SJSA1 (cell line): ENCODE measurements around the gene MYH16. TPM values are rescaled to one million over a fixed set of nuclear protein-coding genes. Genes with fewer than 3 reads are reported as not detected.
"Not testable (repeated sequence)": the region's sequence is repeated elsewhere in the genome, so short reads cannot be mapped to it uniquely, and the experiment has no call there.

ENCODE experiments used
- DNase-seq, 2 experiments: peaks; one replicate each; pipeline ENCODE4 v3.0.0-alpha.2; 2015 to 2020; ENCODE audit warnings: low spot score in 2 of 2, low read depth in 1 of 2
- H3K27ac ChIP-seq: fragments of 250-450 bp; sonication (Bioruptor Pico); 2 replicates; pipeline ENCODE4 v1.5.1; 2020; ENCODE audit warnings: mild to moderate bottlenecking, moderate library complexity
- H3K27me3 ChIP-seq: fragments of 250-450 bp; sonication (Bioruptor Pico); replicated peaks from 2 replicates; pipeline ENCODE4 v1.5.1; 2020; ENCODE audit warnings: mild to moderate bottlenecking, moderate library complexity
- H3K36me3 ChIP-seq: fragments of 250-450 bp; sonication (Bioruptor Pico); 2 replicates; pipeline ENCODE4 v1.5.1; 2020; ENCODE audit warnings: mild to moderate bottlenecking
- H3K4me1 ChIP-seq: fragments of 250-450 bp; sonication (Bioruptor Pico); replicated peaks from 2 replicates; pipeline ENCODE4 v1.6.1; 2021; ENCODE audit warnings: mild to moderate bottlenecking
- H3K4me3 ChIP-seq: fragments of 250-450 bp; sonication (Bioruptor Pico); 2 replicates; pipeline ENCODE4 v1.5.1; 2020; ENCODE audit warnings: mild to moderate bottlenecking
- H3K9me3 ChIP-seq: fragments of 250-450 bp; sonication (Bioruptor Pico); replicated peaks from 2 replicates; pipeline ENCODE4 v1.5.1; 2020; ENCODE audit warnings: mild to moderate bottlenecking
- total RNA-seq: library from RNA; depleted of rRNA; stranded (reverse); fragments of >200 nt; shearing (Covaris generic); gene quantifications from 2 replicates; pipeline ENCODE4 v1.2.3, GENCODE V29; 2014

Gene MYH16
- total RNA-seq, 1 experiment from 2014 or later: not detected

- Histone ChIP-seq H3K36me3 (no peaks in the 10 kb centered on the region), H3K27me3 (no peaks in the 10 kb centered on the region), H3K4me1 (no peaks in the 10 kb centered on the region), H3K4me3 (no peak overlapping the region), H3K27ac (no peak overlapping the region), H3K9me3 (no peaks in the 10 kb centered on the region)
- DNase-seq: no peak
These were observed 21.0 kb downstream of the MYH16 start for GRCh38 chr7:99293650-99294049.

DNA sequence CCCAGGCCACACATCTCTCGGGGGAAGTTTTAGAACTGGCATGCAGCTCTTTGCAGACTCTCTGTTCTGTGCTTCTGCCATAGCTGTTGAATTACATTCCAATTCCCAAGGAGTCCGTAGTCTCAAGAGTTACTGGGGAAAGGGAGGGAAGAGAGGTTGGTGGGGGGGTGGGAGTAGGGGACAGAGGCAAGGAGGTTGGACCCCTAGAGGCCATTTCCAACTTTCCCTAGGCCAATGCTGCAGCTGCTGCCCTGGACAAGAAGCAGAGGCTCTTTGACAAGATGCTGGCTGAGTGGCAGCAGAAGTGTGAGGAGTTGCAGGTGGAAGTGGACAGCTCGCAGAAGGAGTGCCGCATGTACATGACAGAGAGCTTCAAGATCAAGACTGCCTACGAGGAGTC lies 23.8 kb downstream of the MYH16 start:
- DNase-seq: no peak
- Histone ChIP-seq H3K4me3 (no peak overlapping the region), H3K36me3 (no peaks in the 10 kb centered on the region), H3K4me1 (no peaks in the 10 kb centered on the region), H3K27me3 (no peaks in the 10 kb centered on the region), H3K27ac (no peak overlapping the region), H3K9me3 (no peaks in the 10 kb centered on the region)

GRCh38 chr7:99301496-99301895 lies 28.9 kb downstream of the MYH16 start:
- Histone ChIP-seq H3K4me3 (no peak overlapping the region), H3K36me3 (no peaks in the 10 kb centered on the region), H3K9me3 (no peaks in the 10 kb centered on the region), H3K27me3 (no peaks in the 10 kb centered on the region), H3K4me1 (no peaks in the 10 kb centered on the region), H3K27ac (no peak overlapping the region)
- DNase-seq: no peak

DNA sequence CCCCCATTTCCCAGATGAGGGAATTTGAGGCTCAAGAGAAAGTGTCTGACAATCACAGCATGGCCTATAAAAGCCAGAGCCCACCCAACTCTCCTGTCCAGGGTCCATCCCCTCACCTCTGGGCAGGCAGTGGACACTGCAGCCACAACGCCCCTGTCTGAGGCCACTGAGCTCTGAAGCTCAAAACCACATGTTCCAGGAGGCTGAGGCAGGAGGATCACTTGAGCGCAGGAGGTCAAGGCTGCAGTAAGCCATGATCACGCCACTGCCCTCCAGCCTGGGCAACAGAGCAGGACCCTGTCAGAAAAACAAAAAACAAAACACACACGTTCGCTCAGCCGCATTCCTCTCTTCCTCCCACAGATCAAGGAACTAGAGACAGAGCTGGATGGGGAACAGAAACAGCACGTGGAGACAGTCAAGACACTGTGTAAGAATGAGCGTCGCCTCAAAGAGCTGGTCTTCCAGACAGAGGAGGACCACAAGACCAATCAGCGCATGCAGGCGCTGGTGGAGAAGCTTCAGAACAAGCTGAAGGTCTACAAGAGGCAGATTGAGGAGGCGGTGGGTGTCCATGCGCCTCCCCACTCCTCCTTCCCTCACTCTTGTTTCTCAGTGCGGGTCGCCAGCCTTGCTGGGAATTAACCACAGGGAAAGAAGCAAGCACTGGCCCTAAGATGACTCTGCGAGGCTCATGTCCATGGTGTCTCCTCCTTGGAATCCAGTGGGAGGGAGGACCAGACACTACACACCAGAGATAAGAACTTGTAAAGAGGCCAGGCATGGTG lies 33.0 kb downstream of the MYH16 start:
- no peak for DNase-seq
- Histone ChIP-seq H3K36me3 (no peaks in the 10 kb centered on the region), H3K4me1 (no peaks in the 10 kb centered on the region), H3K4me3 (no peak overlapping the region), H3K27me3 (no peaks in the 10 kb centered on the region), H3K27ac (no peak overlapping the region), H3K9me3 (0 out of 2 replicates have a peak, but pooled peaks cover 3% of the 10 kb centered on the region)

DNA sequence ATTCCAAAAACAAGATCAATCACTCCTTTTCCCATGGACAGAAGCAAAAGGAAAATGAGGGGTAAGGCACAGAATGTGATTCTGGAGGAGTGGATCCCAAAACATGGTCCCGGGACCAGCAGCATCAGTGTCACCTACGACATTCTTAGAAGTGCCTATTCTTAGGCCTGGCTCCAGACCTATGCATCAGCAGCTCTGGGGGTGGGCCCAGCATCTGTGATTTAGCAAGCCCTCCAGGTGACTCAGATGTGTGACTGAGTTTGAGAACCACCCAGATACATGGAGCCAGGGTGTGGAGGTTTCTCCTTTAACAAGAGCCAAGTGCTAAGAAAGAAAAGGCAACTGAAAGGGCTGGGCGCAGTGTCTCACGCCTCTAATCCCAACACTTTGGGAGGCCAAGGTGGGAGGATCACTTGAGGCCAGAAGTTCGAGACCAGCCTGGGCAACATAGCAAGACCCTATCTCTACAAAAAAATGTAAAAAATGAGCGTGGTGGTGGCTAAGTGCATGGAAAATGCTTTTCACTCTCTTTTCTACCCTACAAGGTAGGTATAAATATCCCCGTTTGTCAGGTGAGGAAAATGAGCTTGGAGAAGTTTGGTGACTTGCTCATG lies 35.9 kb downstream of the MYH16 start:
- H3K9me3 ChIP-seq: 0 out of 2 replicates have a peak, but pooled peaks cover 3% of the 10 kb centered on the region
- no peak for DNase-seq
- H3K27ac ChIP-seq: no peak overlapping the region
- no peak overlapping the region for H3K4me3 ChIP-seq
- peaks cover 4% of the 10 kb centered on the region for H3K4me1 ChIP-seq
- no peaks in the 10 kb centered on the region for H3K27me3 ChIP-seq
- no peaks in the 10 kb centered on the region for H3K36me3 ChIP-seq

DNA sequence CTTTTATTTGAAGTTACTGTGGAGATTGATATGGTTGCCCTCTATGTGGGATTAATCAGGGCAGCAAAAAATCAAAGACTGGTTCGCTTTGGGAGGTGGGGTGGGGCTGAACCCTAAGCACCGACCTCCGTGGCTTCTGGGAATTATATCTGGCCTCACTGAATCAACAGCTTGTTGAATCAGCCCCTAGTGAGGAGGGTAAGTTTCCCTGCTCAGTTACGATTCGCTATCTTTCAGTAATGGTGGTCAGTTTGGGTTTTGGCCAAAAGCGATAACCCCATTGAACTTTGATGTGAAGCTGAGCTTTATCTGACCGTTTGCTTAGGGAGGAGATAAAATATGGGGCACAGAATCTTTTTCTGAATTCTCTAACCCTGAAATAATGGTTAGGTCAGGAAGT lies 36.5 kb downstream of the MYH16 start:
- peaks cover 4% of the 10 kb centered on the region for H3K4me1 ChIP-seq
- no peaks in the 10 kb centered on the region for H3K36me3 ChIP-seq
- no peak overlapping the region for H3K27ac ChIP-seq
- no peak for DNase-seq
- 0 out of 2 replicates have a peak, but pooled peaks cover 3% of the 10 kb centered on the region for H3K9me3 ChIP-seq
- H3K4me3 ChIP-seq: no peak overlapping the region
- H3K27me3 ChIP-seq: no peaks in the 10 kb centered on the region

- no peak overlapping the region for H3K27ac ChIP-seq
- 0 out of 2 replicates have a peak, but pooled peaks cover 3% of the 10 kb centered on the region for H3K9me3 ChIP-seq
- no peaks in the 10 kb centered on the region for H3K27me3 ChIP-seq
- DNase-seq: no peak
- peaks cover 4% of the 10 kb centered on the region for H3K4me1 ChIP-seq
- no peak overlapping the region for H3K4me3 ChIP-seq
- H3K36me3 ChIP-seq: no peaks in the 10 kb centered on the region
These were observed 37.4 kb downstream of the MYH16 start for GRCh38 chr7:99310004-99310403.

DNA sequence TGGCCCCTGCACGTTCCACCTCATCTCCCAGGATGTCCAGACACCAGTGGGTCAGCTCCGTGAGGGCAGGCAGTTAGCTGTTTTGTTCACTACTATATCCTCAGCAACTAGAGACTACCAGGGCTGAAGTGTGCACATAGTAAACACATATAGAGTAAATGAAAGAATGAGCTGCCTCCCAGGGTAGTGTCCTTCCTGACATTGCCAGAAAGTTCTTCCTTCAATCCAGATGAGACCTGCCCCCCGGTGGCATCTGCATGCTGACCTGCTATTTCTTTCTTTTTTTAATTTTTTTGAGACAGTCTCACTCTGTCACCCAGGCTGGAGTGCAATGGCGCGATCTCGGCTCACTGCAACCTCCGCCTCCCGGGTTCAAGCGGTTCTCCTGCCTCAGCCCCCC lies 39.1 kb downstream of the MYH16 start:
- no peaks in the 10 kb centered on the region for H3K36me3 ChIP-seq
- H3K27ac ChIP-seq: no peak overlapping the region
- H3K4me1 ChIP-seq: peaks cover 4% of the 10 kb centered on the region
- H3K9me3 ChIP-seq: 0 out of 2 replicates have a peak, but pooled peaks cover 3% of the 10 kb centered on the region
- H3K4me3 ChIP-seq: no peak overlapping the region
- H3K27me3 ChIP-seq: no peaks in the 10 kb centered on the region
- no peak for DNase-seq

DNA sequence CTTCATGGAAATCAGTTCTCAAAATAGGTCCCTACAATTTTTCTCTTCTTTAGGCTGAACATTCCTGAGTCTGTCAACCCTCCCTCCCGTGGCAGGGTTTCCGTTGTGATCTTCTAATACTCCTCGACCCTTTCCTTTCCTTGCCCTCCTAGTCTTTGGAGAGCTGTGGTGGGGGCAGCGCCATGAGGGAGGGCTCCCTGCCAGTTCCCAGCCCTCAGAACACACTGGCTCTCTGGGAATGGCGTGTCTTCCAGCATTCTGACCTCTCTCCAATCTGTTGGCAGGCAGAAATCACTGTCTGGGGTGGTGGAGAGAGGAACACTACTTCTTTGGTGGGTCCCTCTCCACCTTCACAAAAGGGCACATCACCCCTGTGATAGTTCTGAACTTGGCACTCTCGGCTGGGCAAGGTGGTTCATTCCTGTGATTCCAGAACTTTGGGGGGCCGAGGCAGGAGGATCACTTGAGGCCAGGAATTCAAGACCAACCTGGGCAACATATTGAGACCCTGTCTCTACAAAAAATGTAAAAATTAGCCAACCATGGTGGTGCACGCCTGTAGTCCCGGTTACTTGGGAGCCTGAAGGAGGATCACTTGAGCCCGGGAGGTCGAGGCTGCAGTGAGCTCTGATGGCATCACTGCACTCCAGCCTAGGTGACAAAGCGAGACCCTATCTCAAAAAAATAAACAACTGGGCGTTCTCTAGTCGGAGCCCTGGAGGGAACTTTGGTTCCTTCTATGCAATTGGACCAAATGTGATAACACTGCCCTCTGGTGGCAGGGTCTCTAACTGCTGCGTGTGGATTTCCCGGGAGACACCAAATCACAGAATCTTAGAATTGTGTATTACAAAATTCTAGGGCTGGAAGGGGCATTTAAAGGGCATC lies 39.9 kb downstream of the MYH16 start:
- peak; percentile 57 to 69 for DNase-seq
- no peaks in the 10 kb centered on the region for H3K36me3 ChIP-seq
- H3K27me3 ChIP-seq: no peaks in the 10 kb centered on the region
- H3K27ac ChIP-seq: no peak overlapping the region
- H3K4me3 ChIP-seq: no peak overlapping the region
- peaks cover 4% of the 10 kb centered on the region for H3K4me1 ChIP-seq
- H3K9me3 ChIP-seq: 0 out of 2 replicates have a peak, but pooled peaks cover 3% of the 10 kb centered on the region

DNA sequence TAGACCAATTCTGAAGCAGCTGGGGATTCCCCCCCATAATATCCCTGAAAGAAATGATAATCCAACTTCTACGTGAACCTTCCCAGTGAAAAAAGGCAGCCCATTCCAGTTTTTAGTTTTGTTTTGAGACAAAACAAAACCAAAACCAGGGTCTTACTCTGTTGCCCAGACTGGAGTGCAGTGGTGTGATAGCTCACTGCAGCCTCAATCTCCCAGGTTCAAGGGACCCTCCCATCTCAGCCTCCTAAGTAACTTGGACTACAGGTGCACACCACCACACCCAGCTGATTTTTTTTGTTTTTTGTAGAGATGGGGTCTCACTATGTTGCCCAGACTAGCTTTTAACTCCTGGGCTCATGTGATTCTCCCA lies 40.5 kb downstream of the MYH16 start:
- Histone ChIP-seq H3K27me3 (no peaks in the 10 kb centered on the region), H3K4me1 (peaks cover 4% of the 10 kb centered on the region), H3K9me3 (0 out of 2 replicates have a peak, but pooled peaks cover 3% of the 10 kb centered on the region), H3K36me3 (no peaks in the 10 kb centered on the region), H3K27ac (no peak overlapping the region), H3K4me3 (no peak overlapping the region)
- DNase-seq: no peak

DNA sequence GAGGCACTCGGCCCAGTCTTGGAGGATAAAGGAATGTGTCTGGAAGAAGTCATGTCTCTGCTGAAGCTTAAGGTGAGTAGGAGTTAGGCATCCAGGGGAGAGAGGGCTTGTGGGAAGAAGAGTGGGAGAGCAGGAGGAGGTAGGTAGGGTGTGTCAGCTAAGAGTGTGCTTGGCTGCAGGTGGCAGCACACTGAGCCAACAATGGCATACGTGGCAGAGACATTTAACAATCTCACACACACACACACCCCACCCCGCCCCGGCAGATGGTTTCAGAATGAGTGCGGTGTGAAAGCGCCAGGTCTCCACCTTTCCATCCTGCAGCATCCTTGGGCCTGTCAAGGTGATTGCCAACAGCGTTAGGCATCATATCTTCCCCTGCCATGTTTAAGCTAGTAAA lies 41.9 kb downstream of the MYH16 start:
- no peaks in the 10 kb centered on the region for H3K27me3 ChIP-seq
- H3K4me3 ChIP-seq: no peak overlapping the region
- H3K36me3 ChIP-seq: no peaks in the 10 kb centered on the region
- peaks cover 4% of the 10 kb centered on the region for H3K4me1 ChIP-seq
- DNase-seq: no peak
- no peak overlapping the region for H3K27ac ChIP-seq
- 0 out of 2 replicates have a peak, but pooled peaks cover 3% of the 10 kb centered on the region for H3K9me3 ChIP-seq

GRCh38 chr7:99320371-99320770 lies 47.7 kb downstream of the MYH16 start:
- no peaks in the 10 kb centered on the region for H3K36me3 ChIP-seq
- no peaks in the 10 kb centered on the region for H3K27me3 ChIP-seq
- DNase-seq: no peak
- H3K9me3 ChIP-seq: no peaks in the 10 kb centered on the region
- H3K4me3 ChIP-seq: no peak overlapping the region
- no peak overlapping the region for H3K27ac ChIP-seq
- H3K4me1 ChIP-seq: 0 out of 2 replicates have a peak, but pooled peaks cover 3% of the 10 kb centered on the region

GRCh38 chr7:99322659-99323058 lies 50.0 kb downstream of the MYH16 start:
- H3K9me3 ChIP-seq, H3K36me3 ChIP-seq, H3K27ac ChIP-seq, DNase-seq, H3K4me3 ChIP-seq, H3K4me1 ChIP-seq, H3K27me3 ChIP-seq: not testable (repeated sequence)

DNA sequence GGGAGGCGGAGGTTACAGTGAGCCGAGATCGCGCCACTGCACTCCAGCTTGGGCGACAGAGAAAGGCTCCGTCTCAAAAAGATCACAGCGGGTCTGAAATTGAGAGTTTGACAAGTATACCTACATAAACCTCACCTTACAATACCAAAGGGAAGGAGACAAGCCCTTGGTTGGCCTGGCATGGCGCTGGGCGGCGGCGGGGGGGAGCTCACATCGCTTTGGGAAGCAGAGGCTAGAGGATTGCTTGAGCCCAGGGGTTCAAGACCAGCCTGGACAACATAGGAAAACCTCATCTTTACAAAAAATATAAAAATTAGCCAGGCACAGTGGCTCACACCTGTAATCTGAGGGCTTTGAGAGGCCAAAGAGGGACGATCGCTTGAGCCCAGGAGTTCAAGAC lies 51.9 kb downstream of the MYH16 start:
- Histone ChIP-seq H3K27me3 (no peaks in the 10 kb centered on the region), H3K9me3 (no peaks in the 10 kb centered on the region), H3K27ac (no peak overlapping the region), H3K36me3 (peaks cover 16% of the 10 kb centered on the region), H3K4me1 (peaks cover 8% of the 10 kb centered on the region), H3K4me3 (no peak overlapping the region)
- DNase-seq: no peak
